HS-27A (cell line): Measurements from ENCODE around the gene PASK.
"Not testable (repeated sequence)": the region's sequence is repeated elsewhere in the genome, so short reads cannot be mapped to it uniquely, and the experiment has no call there.

Experiments used
- DNase-seq: peaks from one replicate; pipeline ENCODE4 v3.0.0-alpha.2; 2012; ENCODE audit warnings: low read depth, missing footprints

Gene PASK

GRCh38 chr2:241104611-241105010, 44.7 kb downstream of the PASK start:
- DNase-seq = not testable (repeated sequence)

GRCh38 chr2:241103176-241103595, 46.1 kb downstream of the PASK start:
- no peak for DNase-seq

- peak; percentile 9 for DNase-seq
These were observed 47.0 kb downstream of the PASK start, which contains the start of gene MTERF4 for GRCh38 chr2:241102239-241102803. MTERF4 (minus strand) TSS chr2:241102287; CDS start chr2:241102273, 14 bp downstream.

- no peak for DNase-seq
These were observed 50.0 kb downstream of the PASK start for GRCh38 chr2:241099246-241099645.

GRCh38 chr2:241096979-241097378, 52.3 kb downstream of the PASK start:
- no peak for DNase-seq

- DNase-seq = no peak
These were observed 53.5 kb downstream of the PASK start for GRCh38 chr2:241095594-241096290.

GRCh38 chr2:241094924-241095420, 54.3 kb downstream of the PASK start:
- no peak for DNase-seq

- DNase-seq = no peak
These were observed 55.1 kb downstream of the PASK start for GRCh38 chr2:241094172-241094571.

GRCh38 chr2:241093133-241093781, 56.0 kb downstream of the PASK start:
- DNase-seq = not testable (repeated sequence)

- no peak for DNase-seq
These were observed 56.6 kb downstream of the PASK start for GRCh38 chr2:241092677-241093076.

- DNase-seq = no peak
These were observed 57.4 kb downstream of the PASK start for GRCh38 chr2:241091734-241092445.

- no peak for DNase-seq
These were observed 58.1 kb downstream of the PASK start for GRCh38 chr2:241091201-241091600.

- DNase-seq = no peak
These were observed 60.2 kb downstream of the PASK start for GRCh38 chr2:241088791-241089732.

- DNase-seq = no peak
These were observed 60.9 kb downstream of the PASK start for GRCh38 chr2:241088376-241088775.

GRCh38 chr2:241087420-241088268, 61.6 kb downstream of the PASK start:
- DNase-seq = no peak

GRCh38 chr2:241084856-241085444, 64.3 kb downstream of the PASK start:
- no peak for DNase-seq

GRCh38 chr2:241083091-241083415, 66.2 kb downstream of the PASK start:
- DNase-seq = no peak

- DNase-seq = no peak
These were observed 66.8 kb downstream of the PASK start for GRCh38 chr2:241082341-241083090.

- DNase-seq = no peak
These were observed 67.5 kb downstream of the PASK start for GRCh38 chr2:241081643-241082340.
